Tibial artery (tissue), 4 donors: ENCODE measurements around the gene SLC45A2.

Source experiments
- DNase-seq, 2 donors: peaks; one replicate each; pipeline ENCODE4 v3.0.0-alpha.2; 2019
- H3K27ac ChIP-seq, 2 donors: fragments of 200-600 bp; sonication (generic) in 1 of 2; 1 replicate in 1 of 2; 2 replicates in 1 of 2; pipeline ENCODE4 v1.5.1; 2018 to 2019; ENCODE audit warnings: mild to moderate bottlenecking in 1 of 2
- H3K27me3 ChIP-seq, 2 donors: fragments of 200-600 bp; sonication (generic) in 1 of 2; one replicate each; pipeline versions ENCODE4 v1.5.1 to v1.6.0; 2016 to 2019
- H3K36me3 ChIP-seq, 3 donors: fragments of 200-600 bp; sonication (generic) in 2 of 3; one replicate each; pipeline ENCODE4 v1.5.1; 2016 to 2019; ENCODE audit warnings: mild to moderate bottlenecking in 2 of 3
- H3K4me1 ChIP-seq, 4 donors: fragments of 200-600 bp; sonication (generic) in 2 of 4; 1 replicate in 3 of 4; 2 replicates in 1 of 4; pipeline ENCODE4 v1.5.1; 2016 to 2019
- H3K4me3 ChIP-seq, 2 donors: fragments of 200-600 bp; sonication (generic) in 1 of 2; 1 replicate in 1 of 2; 2 replicates in 1 of 2; pipeline ENCODE4 v1.5.1; 2018 to 2019; ENCODE audit warnings: mild to moderate bottlenecking in 2 of 2
- H3K9me3 ChIP-seq, 3 donors: fragments of 200-600 bp; sonication (generic) in 1 of 3; one replicate each; pipeline ENCODE4 v1.5.1; 2016 to 2019
- intact Hi-C: fragments of 100-400 bp; cut with DNase I; formaldehyde crosslinking; loops from one replicate; pipeline ENCODE4 v1.15.0; 2023; ENCODE audit warnings: low total_unique reads
- TF ChIP-seq, protein P1 (sequence below), 2 experiments: fragments of 200-600 bp in 1 of 2; fragments of 450-650 bp in 1 of 2; IDR thresholded peaks; one replicate each; pipeline ENCODE4 v1.5.1; 2017 to 2019; ENCODE audit warnings: antibody characterized with exemption in 2 of 2, mild to moderate bottlenecking in 1 of 2, moderate library complexity in 1 of 2

The SLC45A2 gene

DNA sequence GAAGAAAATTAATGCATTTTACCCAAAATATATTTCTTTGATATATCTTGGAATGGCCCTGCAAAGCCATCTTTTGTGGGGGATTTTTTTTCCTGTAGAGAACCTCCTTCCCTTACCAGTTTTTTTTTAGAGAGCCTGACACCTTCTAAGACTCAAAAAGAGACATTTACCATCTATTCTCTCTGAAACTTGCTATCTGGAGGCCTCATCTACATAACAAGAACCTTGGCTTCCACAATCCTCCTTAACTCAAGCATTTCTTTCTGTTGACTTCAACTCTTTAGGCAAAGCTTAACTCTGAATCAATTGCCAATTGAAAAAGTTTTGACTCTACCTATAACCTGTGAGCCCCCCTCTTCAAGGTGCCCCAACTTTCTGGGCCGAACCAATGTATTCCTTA, 6.2 kb downstream of the SLC45A2 start:
- H3K27me3 ChIP-seq = no peaks in the 10 kb centered on the region
- H3K4me3 ChIP-seq = no peak overlapping the region
- H3K9me3 ChIP-seq = no peaks in the 10 kb centered on the region
- no peak overlapping the region for H3K27ac ChIP-seq
- DNase-seq = no peak
- no peaks in the 10 kb centered on the region for H3K36me3 ChIP-seq
- intact Hi-C loops = loop anchor here (10.0 kb wide), 1 partner anchor 544 kb away; no protein-coding TSS in a partner anchor
- H3K4me1 ChIP-seq = peaks cover 0 to 11% (median 4%) of the 10 kb centered on the region in 4 donors
- TF ChIP-seq, protein P1, sequence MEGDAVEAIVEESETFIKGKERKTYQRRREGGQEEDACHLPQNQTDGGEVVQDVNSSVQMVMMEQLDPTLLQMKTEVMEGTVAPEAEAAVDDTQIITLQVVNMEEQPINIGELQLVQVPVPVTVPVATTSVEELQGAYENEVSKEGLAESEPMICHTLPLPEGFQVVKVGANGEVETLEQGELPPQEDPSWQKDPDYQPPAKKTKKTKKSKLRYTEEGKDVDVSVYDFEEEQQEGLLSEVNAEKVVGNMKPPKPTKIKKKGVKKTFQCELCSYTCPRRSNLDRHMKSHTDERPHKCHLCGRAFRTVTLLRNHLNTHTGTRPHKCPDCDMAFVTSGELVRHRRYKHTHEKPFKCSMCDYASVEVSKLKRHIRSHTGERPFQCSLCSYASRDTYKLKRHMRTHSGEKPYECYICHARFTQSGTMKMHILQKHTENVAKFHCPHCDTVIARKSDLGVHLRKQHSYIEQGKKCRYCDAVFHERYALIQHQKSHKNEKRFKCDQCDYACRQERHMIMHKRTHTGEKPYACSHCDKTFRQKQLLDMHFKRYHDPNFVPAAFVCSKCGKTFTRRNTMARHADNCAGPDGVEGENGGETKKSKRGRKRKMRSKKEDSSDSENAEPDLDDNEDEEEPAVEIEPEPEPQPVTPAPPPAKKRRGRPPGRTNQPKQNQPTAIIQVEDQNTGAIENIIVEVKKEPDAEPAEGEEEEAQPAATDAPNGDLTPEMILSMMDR (IDR thresholded peaks at IDR 0.05) = no peak

DNA sequence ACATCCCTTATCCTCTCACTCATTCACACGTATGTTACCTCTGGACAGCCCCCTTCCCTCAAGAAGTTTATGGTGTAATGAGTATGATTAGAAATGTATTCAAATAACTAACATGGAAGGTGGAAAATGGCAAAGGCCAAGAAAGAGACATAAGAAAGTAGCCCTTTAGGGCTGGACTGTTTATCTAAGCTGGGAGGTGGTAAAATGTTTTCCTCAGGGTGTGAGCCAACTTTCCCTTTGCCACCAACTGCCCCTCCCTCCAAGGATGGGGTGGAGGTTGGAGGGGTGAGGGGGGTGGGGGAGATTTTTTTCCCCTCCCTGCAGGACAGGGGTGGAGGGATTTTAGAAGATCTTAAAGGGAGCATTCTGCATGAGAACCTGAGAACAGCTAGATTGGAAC, 8.2 kb downstream of the SLC45A2 start:
- no peak overlapping the region for H3K4me3 ChIP-seq
- no peak for DNase-seq
- H3K4me1 ChIP-seq = peaks cover 0 to 11% (median 4%) of the 10 kb centered on the region in 4 donors
- H3K36me3 ChIP-seq = no peaks in the 10 kb centered on the region
- TF ChIP-seq, protein P1 (IDR thresholded peaks at IDR 0.05) = no peak
- H3K27ac ChIP-seq = peak overlapping the region in 1 of 2 donors; percentile 19
- no peaks in the 10 kb centered on the region for H3K27me3 ChIP-seq
- H3K9me3 ChIP-seq = no peaks in the 10 kb centered on the region
- intact Hi-C loops = loop anchor here (10.0 kb wide), 1 partner anchor 542 kb away; no protein-coding TSS in a partner anchor

DNA sequence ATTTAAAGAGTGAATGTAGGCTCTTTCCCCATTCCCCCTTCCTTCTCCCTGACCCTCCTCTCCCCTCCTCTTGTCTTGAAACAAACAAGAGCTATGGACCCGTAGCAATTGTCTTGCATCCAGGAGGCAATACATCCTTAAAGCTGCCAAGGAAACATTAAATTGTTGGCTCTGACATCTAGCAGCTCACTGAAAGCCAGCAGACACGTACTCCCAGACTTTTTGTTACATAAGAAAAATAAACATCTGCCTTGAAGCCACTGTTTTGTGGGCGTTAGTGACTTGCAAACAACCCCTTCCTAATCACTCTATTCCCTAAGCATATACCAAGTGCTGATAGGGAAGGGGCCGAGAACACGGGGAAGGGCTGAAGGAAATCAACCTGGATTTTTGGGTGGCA, 8.6 kb downstream of the SLC45A2 start:
- no peak overlapping the region for H3K4me3 ChIP-seq
- TF ChIP-seq, protein P1 (IDR thresholded peaks at IDR 0.05) = no peak
- H3K27me3 ChIP-seq = no peaks in the 10 kb centered on the region
- no peak for DNase-seq
- peaks cover 0 to 11% (median 4%) of the 10 kb centered on the region in 4 donors for H3K4me1 ChIP-seq
- peak overlapping the region in 1 of 2 donors; percentile 19 for H3K27ac ChIP-seq
- H3K9me3 ChIP-seq = no peaks in the 10 kb centered on the region
- H3K36me3 ChIP-seq = no peaks in the 10 kb centered on the region
- intact Hi-C loops = loop anchor here (10.0 kb wide), 1 partner anchor 541 kb away; no protein-coding TSS in a partner anchor

DNA sequence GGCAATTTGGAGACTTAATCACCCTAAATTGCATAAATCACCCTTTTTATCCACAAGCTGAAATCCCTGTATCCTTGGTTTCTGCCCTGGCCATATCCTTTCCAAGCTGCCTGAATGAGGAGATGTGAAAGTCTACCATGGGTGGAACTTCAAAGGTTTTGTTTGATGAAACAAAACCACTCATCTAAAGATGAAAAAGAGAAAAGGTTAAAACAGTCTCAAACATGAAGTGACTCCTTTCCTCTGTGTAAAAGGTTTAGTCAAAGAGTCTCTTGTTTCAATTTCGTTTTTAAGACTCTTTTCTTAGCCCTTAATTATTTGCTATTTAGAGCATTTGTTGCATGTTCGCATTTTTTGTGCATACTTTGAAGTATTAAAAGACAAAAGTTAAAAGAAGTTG, 11.2 kb downstream of the SLC45A2 start:
- peaks cover 0 to 11% (median 4%) of the 10 kb centered on the region in 4 donors for H3K4me1 ChIP-seq
- intact Hi-C loops = loop anchor here (10.0 kb wide), 1 partner anchor 538 kb away; no protein-coding TSS in a partner anchor
- H3K27ac ChIP-seq = no peak overlapping the region
- no peak overlapping the region for H3K4me3 ChIP-seq
- H3K9me3 ChIP-seq = no peaks in the 10 kb centered on the region
- no peaks in the 10 kb centered on the region for H3K36me3 ChIP-seq
- TF ChIP-seq, protein P1 (IDR thresholded peaks at IDR 0.05) = no peak
- H3K27me3 ChIP-seq = no peaks in the 10 kb centered on the region
- no peak for DNase-seq

DNA sequence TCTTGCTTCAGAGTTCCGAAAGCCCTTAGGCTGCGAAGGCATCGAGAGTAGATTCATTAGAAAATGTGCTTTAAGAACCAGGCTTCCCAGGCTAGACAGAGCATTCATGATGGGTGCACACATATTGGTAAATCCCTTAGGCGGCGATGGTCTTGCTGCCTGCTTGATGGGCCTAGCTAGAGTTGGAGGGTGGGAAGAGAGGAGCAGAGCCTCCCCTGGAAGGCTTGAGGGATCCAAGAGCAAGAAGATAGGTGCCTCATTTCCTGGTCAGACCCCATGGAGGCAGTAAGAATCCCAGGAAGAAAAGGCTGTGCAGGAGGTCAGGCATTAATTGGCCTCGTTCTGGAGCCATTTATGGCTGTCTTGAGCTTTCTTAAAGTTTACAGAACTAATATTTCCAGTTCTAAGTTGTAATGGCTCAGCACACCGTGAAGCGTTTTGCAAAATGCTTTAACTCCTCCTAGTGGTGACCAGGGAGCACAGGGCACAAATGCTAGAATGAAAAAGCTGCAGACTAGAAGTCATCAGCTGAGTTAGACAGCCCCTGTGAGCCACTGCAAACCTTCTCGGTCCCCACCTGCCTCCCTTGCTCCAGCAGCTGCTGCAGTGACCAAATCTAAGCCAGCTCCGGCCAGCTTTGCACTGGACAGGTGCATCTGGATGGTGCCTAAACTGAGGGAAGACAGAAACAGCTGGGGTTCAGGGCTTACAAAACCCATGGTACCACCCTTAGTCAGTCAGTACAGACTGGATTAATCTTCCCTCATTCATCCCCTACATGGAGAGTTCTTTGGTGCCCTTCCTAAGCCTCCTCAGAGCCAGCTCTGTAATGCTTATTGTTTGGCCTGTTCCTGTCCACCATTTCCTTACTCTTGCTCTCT, 14.7 kb downstream of the SLC45A2 start:
- no peak for DNase-seq

More for the DNA sequence above, 14.7 kb downstream of the SLC45A2 start:
- H3K9me3 ChIP-seq = no peaks in the 10 kb centered on the region
- intact Hi-C loops = loop anchor here (10.0 kb wide), 1 partner anchor 535 kb away; no protein-coding TSS in a partner anchor
- no peak overlapping the region for H3K4me3 ChIP-seq
- no peaks in the 10 kb centered on the region for H3K4me1 ChIP-seq
- TF ChIP-seq, protein P1 (IDR thresholded peaks at IDR 0.05) = peak; percentile 58 to 62
- no peaks in the 10 kb centered on the region for H3K36me3 ChIP-seq
- H3K27ac ChIP-seq = no peak overlapping the region
- H3K27me3 ChIP-seq = no peaks in the 10 kb centered on the region
